Bladder microvascular endothelial cell (primary cell): ENCODE data around the gene GTF2F1. TPM values are rescaled to one million over a fixed set of nuclear protein-coding genes. Genes with fewer than 3 reads are reported as not detected.

Source experiments
- total RNA-seq: library from RNA; depleted of rRNA; stranded (reverse); fragments of >200 nt; gene quantifications from 2 replicates; pipeline ENCODE4 v1.2.3, GENCODE V29; 2014

Gene GTF2F1, protein sequence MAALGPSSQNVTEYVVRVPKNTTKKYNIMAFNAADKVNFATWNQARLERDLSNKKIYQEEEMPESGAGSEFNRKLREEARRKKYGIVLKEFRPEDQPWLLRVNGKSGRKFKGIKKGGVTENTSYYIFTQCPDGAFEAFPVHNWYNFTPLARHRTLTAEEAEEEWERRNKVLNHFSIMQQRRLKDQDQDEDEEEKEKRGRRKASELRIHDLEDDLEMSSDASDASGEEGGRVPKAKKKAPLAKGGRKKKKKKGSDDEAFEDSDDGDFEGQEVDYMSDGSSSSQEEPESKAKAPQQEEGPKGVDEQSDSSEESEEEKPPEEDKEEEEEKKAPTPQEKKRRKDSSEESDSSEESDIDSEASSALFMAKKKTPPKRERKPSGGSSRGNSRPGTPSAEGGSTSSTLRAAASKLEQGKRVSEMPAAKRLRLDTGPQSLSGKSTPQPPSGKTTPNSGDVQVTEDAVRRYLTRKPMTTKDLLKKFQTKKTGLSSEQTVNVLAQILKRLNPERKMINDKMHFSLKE
- 38.4 and 51.5 TPM in 2 replicates for total RNA-seq

GRCh38 chr19:6393074-6393982 is at the start of gene GTF2F1:
TSS of gene GTF2F1 (minus strand) at chr19:6393164. CDS start at chr19:6392995, 169 bp downstream.

DNA sequence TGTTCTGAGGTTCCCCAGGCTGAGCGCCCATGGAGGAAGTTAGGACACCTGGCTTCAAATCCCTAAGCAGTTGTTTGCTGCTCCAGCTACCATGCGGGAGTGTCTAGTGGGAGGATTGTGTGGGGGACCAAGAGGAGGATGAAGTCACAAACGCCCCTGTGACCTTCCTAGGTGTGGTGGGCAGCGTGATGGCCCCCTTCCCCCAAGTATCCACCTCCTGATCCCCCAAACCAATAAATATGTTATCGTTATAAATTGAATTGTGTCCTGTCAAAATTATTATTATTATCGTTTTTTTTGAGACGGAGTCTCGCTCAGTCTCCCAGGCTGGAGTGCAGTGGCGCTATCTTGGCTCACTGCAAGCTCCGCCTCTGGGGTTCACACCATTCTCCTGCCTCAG is 40.7 kb upstream of the GTF2F1 start, which contains the start of gene SLC25A41:
Gene SLC25A41, minus strand, starts transcription at position 101 of the 400 bp plus-strand sequence. Its CDS starts 70 bp downstream, at position 31.

GRCh38 chr19:6424195-6424938 is 31.4 kb upstream of the GTF2F1 start, which contains the start of gene KHSRP:
TSS of gene KHSRP (minus strand) at chr19:6424811. CDS start at chr19:6424701, 110 bp downstream.

DNA sequence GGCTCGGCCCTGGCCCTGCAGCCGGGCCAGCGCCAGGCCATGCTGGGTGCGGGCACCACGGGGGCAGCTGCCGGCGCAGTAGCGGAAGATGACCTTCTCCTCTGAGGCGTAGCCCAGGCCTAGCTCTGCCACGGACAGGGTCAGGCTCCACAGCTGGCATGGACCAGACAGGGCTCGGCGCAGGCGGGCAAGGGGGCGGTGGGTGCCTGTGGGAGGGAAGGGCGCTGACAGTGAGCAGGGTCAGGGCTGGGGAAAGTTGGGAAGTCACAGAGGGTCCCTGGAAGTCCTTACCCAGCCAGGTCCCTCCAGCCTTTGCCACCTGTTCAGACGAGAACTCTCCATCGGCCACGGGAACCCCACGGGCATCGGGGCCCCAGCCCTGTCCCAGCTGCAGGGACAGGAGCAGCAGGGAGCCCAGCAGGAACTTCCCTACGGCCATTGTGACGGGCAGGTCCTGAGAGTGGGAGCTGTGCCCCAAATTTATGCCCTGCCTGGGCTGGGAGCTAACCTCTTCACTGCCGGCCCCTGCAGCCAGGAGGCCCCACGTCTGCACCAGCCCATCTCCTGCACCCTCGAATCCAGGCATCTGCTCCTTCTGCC is 17.5 kb downstream of the GTF2F1 start, which contains the start of gene PSPN:
Gene PSPN, minus strand, starts transcription at position 523 of the 600 bp plus-strand sequence. Its CDS starts 84 bp downstream, at position 439.

DNA sequence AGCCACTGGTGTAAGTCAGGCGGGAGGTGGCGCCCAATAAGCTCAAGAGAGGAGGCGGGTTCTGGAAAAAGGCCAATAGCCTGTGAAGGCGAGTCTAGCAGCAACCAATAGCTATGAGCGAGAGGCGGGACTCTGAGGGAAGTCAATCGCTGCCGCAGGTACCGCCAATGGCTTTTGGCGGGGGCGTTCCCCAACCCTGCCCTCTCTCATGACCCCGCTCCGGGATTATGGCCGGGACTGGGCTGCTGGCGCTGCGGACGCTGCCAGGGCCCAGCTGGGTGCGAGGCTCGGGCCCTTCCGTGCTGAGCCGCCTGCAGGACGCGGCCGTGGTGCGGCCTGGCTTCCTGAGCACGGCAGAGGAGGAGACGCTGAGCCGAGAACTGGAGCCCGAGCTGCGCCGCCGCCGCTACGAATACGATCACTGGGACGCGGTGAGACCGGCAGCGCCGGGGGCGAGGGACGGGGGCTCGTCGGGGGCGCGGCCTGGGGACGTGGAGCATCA is 20.3 kb downstream of the GTF2F1 start, which contains the start of gene ALKBH7:
Gene ALKBH7, plus strand, starts transcription at position 201 of the 502 bp plus-strand sequence. Its CDS starts 27 bp downstream, at position 228.

DNA sequence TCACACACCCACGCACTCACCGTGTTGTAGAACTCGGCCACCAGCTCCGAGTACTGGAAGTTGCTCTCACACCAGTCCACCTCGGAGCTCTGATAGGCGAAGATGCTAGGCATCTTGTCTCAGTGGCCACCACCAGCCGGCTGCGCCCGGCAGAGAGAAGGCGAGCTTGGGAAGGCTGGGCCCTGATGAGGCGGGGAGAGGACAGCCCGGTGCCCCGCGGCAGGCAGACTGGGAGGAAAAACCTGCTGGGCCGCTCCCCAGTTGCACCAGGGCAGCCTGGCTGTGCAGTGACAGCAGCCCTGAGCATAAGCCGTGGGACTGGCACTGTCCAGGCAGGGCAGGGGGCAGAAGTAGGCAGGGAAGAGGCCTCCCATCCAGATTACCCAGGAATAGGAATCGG is 59.5 kb downstream of the GTF2F1 start, which contains the start of gene ACER1:
Gene ACER1, minus strand, starts transcription at position 174 of the 400 bp plus-strand sequence. Its CDS starts 61 bp downstream, at position 113.

Other genes with a start within 250 kb of the GTF2F1 start
- 3.1 and 8.0 TPM in 2 replicates for gene MLLT1, start 113.2 kb downstream of the GTF2F1 start, total RNA-seq
- not detected in 2 replicates for gene ACER1, start 59.6 kb downstream of the GTF2F1 start, total RNA-seq
- 45.1 and 47.4 TPM in 2 replicates for gene CLPP, start 31.6 kb downstream of the GTF2F1 start, total RNA-seq
- gene ALKBH7, start 20.4 kb downstream of the GTF2F1 start, total RNA-seq = 15.6 and 27.5 TPM in 2 replicates
- 0.65 and 1.3 TPM in 2 replicates for gene PSPN, start 17.2 kb downstream of the GTF2F1 start, total RNA-seq
- gene KHSRP, start 31.6 kb upstream of the GTF2F1 start, total RNA-seq = 102 and 214 TPM in 2 replicates
- gene SLC25A41, start 40.6 kb upstream of the GTF2F1 start, total RNA-seq = 0.06 TPM in 1 of 2 replicates, not detected in the other
- 8.9 and 25.6 TPM in 2 replicates for gene SLC25A23, start 66.6 kb upstream of the GTF2F1 start, total RNA-seq
- gene CRB3, start 71.1 kb upstream of the GTF2F1 start, total RNA-seq = not detected in 2 replicates
- not detected in 2 replicates for gene DENND1C, start 88.6 kb upstream of the GTF2F1 start, total RNA-seq
- gene TUBB4A, start 109.1 kb upstream of the GTF2F1 start, total RNA-seq = not detected in 2 replicates
- gene TNFSF9, start 137.9 kb upstream of the GTF2F1 start, total RNA-seq = 0.32 and 0.69 TPM in 2 replicates
- 0.25 TPM in 1 of 2 replicates, not detected in the other for gene CD70, start 198.0 kb upstream of the GTF2F1 start, total RNA-seq